Posterior cingulate gyrus (tissue), 11 donors: Measurements from ENCODE around the gene ANKRD50.

Experiments used
- DNase-seq, 10 donors: peaks; one replicate each; pipeline versions ENCODE4 v3.0.0 to v3.0.0-alpha.2; 2020 to 2021; ENCODE audit warnings: mixed read lengths in 3 of 10
- intact Hi-C: fragments of 100-400 bp; cut with DNase I; formaldehyde crosslinking; loops from one replicate; pipeline ENCODE4 v1.15.1; 2023

Gene ANKRD50

GRCh38 chr4:124710015-124710741 is 2.4 kb downstream of the ANKRD50 start:
- no peak for DNase-seq
- intact Hi-C loops, result no loop called here

GRCh38 chr4:124708517-124709300 is 3.8 kb downstream of the ANKRD50 start:
- DNase-seq, result no peak
- intact Hi-C loops, result no loop called here

- no peak for DNase-seq
- intact Hi-C loops, result no loop called here
These were observed 7.1 kb downstream of the ANKRD50 start for GRCh38 chr4:124705393-124705792.

GRCh38 chr4:124703154-124703553 is 9.4 kb downstream of the ANKRD50 start:
- intact Hi-C loops, result no loop called here
- DNase-seq, result no peak

GRCh38 chr4:124697441-124697840 is 15.1 kb downstream of the ANKRD50 start:
- intact Hi-C loops, result no loop called here
- no peak for DNase-seq

GRCh38 chr4:124696182-124696581 is 16.4 kb downstream of the ANKRD50 start:
- no peak for DNase-seq
- intact Hi-C loops, result no loop called here

- intact Hi-C loops, result no loop called here
- DNase-seq, result no peak
These were observed 17.5 kb downstream of the ANKRD50 start for GRCh38 chr4:124694946-124695598.

- intact Hi-C loops, result no loop called here
- no peak for DNase-seq
These were observed 18.2 kb downstream of the ANKRD50 start for GRCh38 chr4:124694306-124694705.

- intact Hi-C loops, result no loop called here
- no peak for DNase-seq
These were observed 20.7 kb downstream of the ANKRD50 start for GRCh38 chr4:124691801-124692200.

- DNase-seq, result peak in 1 of 10 donors; percentile 22
- intact Hi-C loops, result no loop called here
These were observed 26.3 kb downstream of the ANKRD50 start for GRCh38 chr4:124686279-124686678.

- DNase-seq, result no peak
- intact Hi-C loops, result no loop called here
These were observed 26.7 kb downstream of the ANKRD50 start for GRCh38 chr4:124685851-124686250.

GRCh38 chr4:124684301-124684700 is 28.2 kb downstream of the ANKRD50 start:
- intact Hi-C loops, result no loop called here
- no peak for DNase-seq

- intact Hi-C loops, result no loop called here
- no peak for DNase-seq
These were observed 30.1 kb downstream of the ANKRD50 start for GRCh38 chr4:124682384-124682783.

- no peak for DNase-seq
- intact Hi-C loops, result no loop called here
These were observed 46.0 kb downstream of the ANKRD50 start for GRCh38 chr4:124666496-124666895.

- no peak for DNase-seq
- intact Hi-C loops, result no loop called here
These were observed 53.7 kb downstream of the ANKRD50 start for GRCh38 chr4:124658795-124659194.

GRCh38 chr4:124650614-124651013 is 61.9 kb downstream of the ANKRD50 start:
- intact Hi-C loops, result no loop called here
- peak in 3 of 10 donors; percentile 63 to 75 (median 74) for DNase-seq

GRCh38 chr4:124647599-124647998 is 64.9 kb downstream of the ANKRD50 start:
- intact Hi-C loops, result no loop called here
- DNase-seq, result no peak

GRCh38 chr4:124644621-124645020 is 67.9 kb downstream of the ANKRD50 start:
- intact Hi-C loops, result no loop called here
- no peak for DNase-seq

GRCh38 chr4:124642846-124643245 is 69.7 kb downstream of the ANKRD50 start:
- no peak for DNase-seq
- intact Hi-C loops, result no loop called here

- no peak for DNase-seq
- intact Hi-C loops, result no loop called here
These were observed 70.7 kb downstream of the ANKRD50 start for GRCh38 chr4:124641715-124642381.
